Measurements from ENCODE around the gene OR52B4. TPM values are rescaled to one million over a fixed set of nuclear protein-coding genes. Genes with fewer than 3 reads are reported as not detected.

OR52B4 gene
- total and polyA plus RNA-seq, 2 experiments from 2014 or later, result 0.31 TPM; not detected in 1

- TF ChIP-seq CTCF (conservative IDR thresholded peaks at IDR 0.05; ENCODE audit: low read depth in 2 of 2), result no peak
- TF ChIP-seq EZH2 (IDR thresholded peaks at IDR 0.05; ENCODE audit: low read depth, unreplicated experiment), result no peak
Observed at GRCh38 chr11:4388221-4388620, 20.0 kb upstream of the OR52B4 start (continued).

- no peak overlapping the region for H3K4me3 Mint-ChIP-seq
- H3K36me3 Mint-ChIP-seq (ENCODE audit: low read depth), result peaks cover 35% of the 10 kb centered on the region
- H3K9me3 Mint-ChIP-seq, result no peaks in the 10 kb centered on the region
- H3K4me1 ChIP-seq (ENCODE audit: insufficient read depth), result no peaks in the 10 kb centered on the region
- no peaks in the 10 kb centered on the region for H3F3A ChIP-seq (replicated peaks; ENCODE audit: low read depth)
- H3K27me3 Mint-ChIP-seq (ENCODE audit: insufficient read depth, low read depth, poor library complexity), result peaks cover 4% of the 10 kb centered on the region
- DNase-seq (ENCODE audit: low spot score) (no peak), ATAC-seq (no peak)
- H3K36me3 ChIP-seq (ENCODE audit: insufficient read depth), result no peaks in the 10 kb centered on the region
- H3K4me3 ChIP-seq, result no peak overlapping the region
- no peaks in the 10 kb centered on the region for H3K27me3 ChIP-seq (ENCODE audit: insufficient read depth)
- no peaks in the 10 kb centered on the region for H3K9me2 ChIP-seq (ENCODE audit: insufficient read depth)
- no peaks in the 10 kb centered on the region for H3K4me1 Mint-ChIP-seq
- no peak overlapping the region for H3K4me2 ChIP-seq
- H3K27ac ChIP-seq (ENCODE audit: low read depth), result no peak overlapping the region
- no peaks in the 10 kb centered on the region; the same call in 1 of the 2 replicates for H3K79me2 ChIP-seq (replicated peaks; ENCODE audit: insufficient read depth)
- no peak overlapping the region for H3K27ac Mint-ChIP-seq
- H4K20me1 ChIP-seq (replicated peaks; ENCODE audit: insufficient read depth), result no peaks in the 10 kb centered on the region
- no peak overlapping the region for H2AFZ ChIP-seq
- TF ChIP-seq ZNF462 (CRISPR knock-in tag; IDR thresholded peaks at IDR 0.05) (no peak), ZNF331 (CRISPR knock-in tag; IDR thresholded peaks at IDR 0.05; ENCODE audit: low read depth) (no peak), POLR2AphosphoS5 (IDR thresholded peaks at IDR 0.05; ENCODE audit: low read depth) (no peak), NANOG (IDR thresholded peaks at IDR 0.05; ENCODE audit: borderline replicate concordance) (no peak), CTCF (conservative IDR thresholded peaks at IDR 0.05; ENCODE audit: low read depth in 2 of 2) (no peak), STAT1 (IDR thresholded peaks at IDR 0.05; ENCODE audit: unreplicated experiment) (no peak), EZH2 (IDR thresholded peaks at IDR 0.05; ENCODE audit: low read depth, unreplicated experiment) (no peak), CREB1 (CRISPR knock-in tag; IDR thresholded peaks at IDR 0.05; ENCODE audit: low read depth) (no peak), REST (IDR thresholded peaks at IDR 0.05; ENCODE audit: unreplicated experiment) (no peak), JUNB (IDR thresholded peaks at IDR 0.05; ENCODE audit: unreplicated experiment) (no peak)
Observed at GRCh38 chr11:4385978-4386740, 18.0 kb upstream of the OR52B4 start.
